Subcutaneous abdominal adipose tissue (tissue), 5 donors: Measurements from ENCODE around the gene ARG2.

Source experiments
- H3K27ac ChIP-seq: one replicate; pipeline ENCODE4 v1.7.0; 2013; ENCODE audit warnings: low read depth, mild to moderate bottlenecking, inconsistent platforms, low read length, moderate library complexity
- H3K27me3 ChIP-seq, 5 donors: one replicate each; pipeline ENCODE4 v1.7.0; 2013; ENCODE audit warnings: low read length in 5 of 5, inconsistent platforms in 1 of 5; ENCODE audit not compliant: control insufficient read depth in 5 of 5, insufficient read depth in 4 of 5
- H3K36me3 ChIP-seq, 5 donors: one replicate each; pipeline ENCODE4 v1.7.0; 2013; ENCODE audit warnings: low read length in 5 of 5; ENCODE audit not compliant: control insufficient read depth in 5 of 5, insufficient read depth in 5 of 5
- H3K4me1 ChIP-seq, 5 donors: one replicate each; pipeline ENCODE4 v1.7.0; 2013; ENCODE audit warnings: low read length in 5 of 5, mild to moderate bottlenecking in 3 of 5, moderate library complexity in 1 of 5; ENCODE audit not compliant: control insufficient read depth in 5 of 5, insufficient read depth in 5 of 5
- H3K4me3 ChIP-seq, 5 donors: one replicate each; pipeline ENCODE4 v1.7.0; 2013; ENCODE audit warnings: low read length in 5 of 5, low read depth in 1 of 5
- H3K9ac ChIP-seq, 5 donors: one replicate each; pipeline ENCODE4 v1.7.0; 2013; ENCODE audit warnings: low read length in 5 of 5, mild to moderate bottlenecking in 4 of 5, moderate library complexity in 3 of 5
- H3K9me3 ChIP-seq, 5 donors: one replicate each; pipeline ENCODE4 v1.7.0; 2013; ENCODE audit warnings: low read length in 5 of 5; ENCODE audit not compliant: control insufficient read depth in 5 of 5
- donor health status: healthy.
- donor health status: healthy.
- donor health status: healthy.
- donor health status: healthy.
- donor health status: healthy.

Gene ARG2

GRCh38 chr14:67646131-67646530 lies 26.4 kb downstream of the ARG2 start:
- Histone ChIP-seq H3K36me3 (peaks cover 47 to 57% (median 54%) of the 10 kb centered on the region in 5 donors), H3K27me3 (no peaks in the 10 kb centered on the region), H3K4me3 (no peak overlapping the region), H3K9me3 (no peaks in the 10 kb centered on the region), H3K9ac (no peak overlapping the region), H3K27ac (no peak overlapping the region), H3K4me1 (no peaks in the 10 kb centered on the region)

GRCh38 chr14:67650151-67650550 lies 30.4 kb downstream of the ARG2 start:
- peaks cover 61 to 94% (median 82%) of the 10 kb centered on the region in 5 donors for H3K36me3 ChIP-seq
- H3K9me3 ChIP-seq = no peaks in the 10 kb centered on the region
- peaks cover 0 to 9% (median 6%) of the 10 kb centered on the region in 5 donors for H3K4me1 ChIP-seq
- H3K4me3 ChIP-seq = no peak overlapping the region
- H3K27ac ChIP-seq = no peak overlapping the region
- no peaks in the 10 kb centered on the region for H3K27me3 ChIP-seq
- no peak overlapping the region for H3K9ac ChIP-seq

- no peaks in the 10 kb centered on the region for H3K9me3 ChIP-seq
- peaks cover 67 to 96% (median 86%) of the 10 kb centered on the region in 5 donors for H3K36me3 ChIP-seq
- peaks cover 0 to 9% (median 6%) of the 10 kb centered on the region in 5 donors for H3K4me1 ChIP-seq
- no peak overlapping the region for H3K9ac ChIP-seq
- no peak overlapping the region for H3K27ac ChIP-seq
- H3K27me3 ChIP-seq = no peaks in the 10 kb centered on the region
- H3K4me3 ChIP-seq = no peak overlapping the region
Observed at GRCh38 chr14:67650694-67651093, 31.0 kb downstream of the ARG2 start.

GRCh38 chr14:67652189-67652588 lies 32.5 kb downstream of the ARG2 start:
- no peak overlapping the region for H3K4me3 ChIP-seq
- peaks cover 0 to 9% (median 6%) of the 10 kb centered on the region in 5 donors for H3K4me1 ChIP-seq
- H3K36me3 ChIP-seq = peaks cover 63 to 93% (median 87%) of the 10 kb centered on the region in 5 donors
- no peaks in the 10 kb centered on the region for H3K27me3 ChIP-seq
- no peak overlapping the region for H3K27ac ChIP-seq
- H3K9me3 ChIP-seq = no peaks in the 10 kb centered on the region
- H3K9ac ChIP-seq = no peak overlapping the region

GRCh38 chr14:67653651-67654280 lies 34.0 kb downstream of the ARG2 start:
- Histone ChIP-seq H3K27ac (peak overlapping the region; percentile 40), H3K4me3 (no peak overlapping the region), H3K36me3 (peaks cover 52 to 89% (median 85%) of the 10 kb centered on the region in 5 donors), H3K4me1 (peaks cover 0 to 9% (median 6%) of the 10 kb centered on the region in 5 donors), H3K27me3 (no peaks in the 10 kb centered on the region), H3K9me3 (no peaks in the 10 kb centered on the region), H3K9ac (peak overlapping the region in 1 of 5 donors; percentile 21)

- Histone ChIP-seq H3K27me3 (no peaks in the 10 kb centered on the region), H3K9ac (no peak overlapping the region), H3K4me1 (peaks cover 4 to 24% (median 20%) of the 10 kb centered on the region in 5 donors), H3K27ac (no peak overlapping the region), H3K4me3 (no peak overlapping the region), H3K9me3 (no peaks in the 10 kb centered on the region), H3K36me3 (peaks cover 8 to 14% (median 11%) of the 10 kb centered on the region in 5 donors)
Observed at GRCh38 chr14:67663633-67664032, 43.9 kb downstream of the ARG2 start.

GRCh38 chr14:67665868-67666267 lies 46.1 kb downstream of the ARG2 start:
- peaks cover 0 to 3% (median 0%) of the 10 kb centered on the region in 5 donors for H3K36me3 ChIP-seq
- H3K9me3 ChIP-seq = no peaks in the 10 kb centered on the region
- H3K4me3 ChIP-seq = no peak overlapping the region
- H3K9ac ChIP-seq = peak overlapping the region in 2 of 5 donors; percentile 22 to 66
- peaks cover 4 to 24% (median 20%) of the 10 kb centered on the region in 5 donors for H3K4me1 ChIP-seq
- H3K27me3 ChIP-seq = no peaks in the 10 kb centered on the region
- H3K27ac ChIP-seq = peak overlapping the region; percentile 72

GRCh38 chr14:67666750-67667449 lies 47.2 kb downstream of the ARG2 start:
- Histone ChIP-seq H3K4me1 (peaks cover 4 to 27% (median 20%) of the 10 kb centered on the region in 5 donors), H3K27ac (no peak overlapping the region), H3K27me3 (no peaks in the 10 kb centered on the region), H3K36me3 (peaks cover 0 to 3% (median 0%) of the 10 kb centered on the region in 5 donors), H3K9me3 (no peaks in the 10 kb centered on the region), H3K4me3 (no peak overlapping the region), H3K9ac (peak overlapping the region in 1 of 5 donors; percentile 8)

GRCh38 chr14:67668559-67668958 lies 48.8 kb downstream of the ARG2 start:
- no peaks in the 10 kb centered on the region for H3K9me3 ChIP-seq
- no peaks in the 10 kb centered on the region for H3K27me3 ChIP-seq
- no peak overlapping the region for H3K9ac ChIP-seq
- no peaks in the 10 kb centered on the region for H3K36me3 ChIP-seq
- H3K4me1 ChIP-seq = peaks cover 4 to 43% (median 37%) of the 10 kb centered on the region in 5 donors
- no peak overlapping the region for H3K4me3 ChIP-seq
- no peak overlapping the region for H3K27ac ChIP-seq

GRCh38 chr14:67673451-67673850 lies 53.7 kb downstream of the ARG2 start:
- H3K27ac ChIP-seq = peak overlapping the region; percentile 91
- no peaks in the 10 kb centered on the region for H3K27me3 ChIP-seq
- H3K4me3 ChIP-seq = peak overlapping the region; percentile 76 to 97 (median 85)
- peaks cover 0 to 32% (median 28%) of the 10 kb centered on the region in 5 donors for H3K4me1 ChIP-seq
- no peaks in the 10 kb centered on the region for H3K9me3 ChIP-seq
- peak overlapping the region; percentile 91 to 99 (median 98) for H3K9ac ChIP-seq
- H3K36me3 ChIP-seq = peaks cover 0 to 12% (median 10%) of the 10 kb centered on the region in 5 donors
